HG02840 (cell line): ENCODE data around the gene GATA2.

ENCODE experiments used
- ATAC-seq: cut with Tn5 transposase; IDR thresholded peaks from one replicate; pipeline ENCODE4 v1.9.1; 2021; ENCODE audit warnings: mild to moderate bottlenecking, moderate library complexity, moderate number of reproducible peaks; ENCODE audit not compliant: unreplicated experiment, low FRiP score

Gene GATA2

DNA sequence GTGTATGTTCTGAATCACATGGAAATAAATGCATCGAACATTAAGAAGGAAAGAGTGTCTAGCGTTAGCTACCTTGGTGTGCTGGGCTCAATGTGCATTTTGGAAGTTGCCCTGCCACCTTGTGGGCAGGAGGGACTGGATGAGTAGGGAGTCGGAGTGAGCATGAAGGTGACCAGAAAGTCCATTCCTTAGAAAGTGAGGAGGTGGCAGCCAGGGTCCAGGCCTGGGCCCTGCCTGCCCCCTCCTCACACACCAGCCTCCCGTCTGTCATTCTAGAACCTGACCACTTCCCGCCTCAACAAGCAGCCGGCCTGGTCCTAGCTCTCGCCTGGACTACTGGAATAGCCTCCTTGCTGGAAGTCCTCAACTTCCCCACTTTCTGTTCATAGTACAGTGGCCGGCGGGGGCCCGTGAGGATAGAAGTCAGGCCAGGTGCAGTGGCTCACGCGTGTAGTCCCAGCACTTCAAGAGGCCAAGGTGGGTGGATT is 10.2 kb upstream of the GATA2 start:
- no peak for ATAC-seq

DNA sequence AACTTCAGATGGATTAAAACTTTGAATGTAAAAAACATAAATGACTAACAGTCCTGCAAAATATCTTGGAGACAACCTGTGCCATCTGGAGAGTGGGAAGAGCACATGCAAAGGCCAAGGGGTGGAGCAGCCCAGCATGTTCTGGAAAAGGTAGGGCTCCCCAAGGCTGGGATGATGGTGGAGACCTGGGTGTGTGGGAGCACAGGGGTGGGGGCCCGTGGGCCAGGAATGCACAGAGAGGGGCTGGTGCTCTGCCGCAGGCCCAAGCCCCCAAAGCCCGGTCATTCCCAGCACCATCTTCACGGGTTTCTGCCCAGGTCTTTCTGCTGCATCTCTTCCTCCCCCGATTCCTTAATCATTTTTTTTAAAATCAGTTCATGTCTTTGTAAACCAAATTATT is 9.7 kb upstream of the GATA2 start:
- ATAC-seq: no peak

DNA sequence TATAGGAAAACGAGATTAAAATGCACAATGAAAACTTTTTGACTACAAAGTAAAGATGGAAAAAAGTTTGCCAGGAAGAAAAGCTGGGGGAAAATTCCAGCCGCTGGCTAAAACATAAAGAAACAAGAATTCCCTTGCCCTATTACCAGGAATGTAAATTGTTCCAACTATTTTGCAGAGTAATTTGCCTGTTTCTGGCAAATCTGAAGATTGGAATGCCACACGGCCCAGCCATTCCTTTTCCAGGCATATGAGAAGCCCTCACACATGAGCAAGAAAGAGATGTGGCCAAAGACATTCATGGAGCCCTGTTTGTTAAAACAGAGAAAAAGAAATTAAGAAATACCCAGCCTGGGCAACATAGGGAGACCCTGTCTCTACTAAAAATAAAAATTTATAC is 8.4 kb upstream of the GATA2 start:
- no peak for ATAC-seq

DNA sequence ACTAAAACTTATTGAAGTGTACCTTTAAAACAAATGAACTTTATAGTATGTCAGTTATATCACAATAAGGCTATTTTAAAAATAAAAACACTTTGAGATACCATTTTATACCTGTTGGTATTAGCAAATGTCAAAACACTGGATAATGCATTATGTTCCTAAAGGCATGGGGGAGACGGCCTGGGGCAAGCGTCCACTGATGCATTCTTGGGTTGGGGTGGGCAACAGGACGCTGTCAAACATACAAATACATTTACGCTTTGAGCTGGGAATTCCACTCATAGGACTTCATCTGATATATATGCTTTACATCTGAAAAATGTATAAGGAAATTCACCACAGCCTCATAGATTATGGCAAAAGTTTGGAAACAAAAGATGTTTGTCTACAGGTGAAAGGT is 7.6 kb upstream of the GATA2 start:
- no peak for ATAC-seq

DNA sequence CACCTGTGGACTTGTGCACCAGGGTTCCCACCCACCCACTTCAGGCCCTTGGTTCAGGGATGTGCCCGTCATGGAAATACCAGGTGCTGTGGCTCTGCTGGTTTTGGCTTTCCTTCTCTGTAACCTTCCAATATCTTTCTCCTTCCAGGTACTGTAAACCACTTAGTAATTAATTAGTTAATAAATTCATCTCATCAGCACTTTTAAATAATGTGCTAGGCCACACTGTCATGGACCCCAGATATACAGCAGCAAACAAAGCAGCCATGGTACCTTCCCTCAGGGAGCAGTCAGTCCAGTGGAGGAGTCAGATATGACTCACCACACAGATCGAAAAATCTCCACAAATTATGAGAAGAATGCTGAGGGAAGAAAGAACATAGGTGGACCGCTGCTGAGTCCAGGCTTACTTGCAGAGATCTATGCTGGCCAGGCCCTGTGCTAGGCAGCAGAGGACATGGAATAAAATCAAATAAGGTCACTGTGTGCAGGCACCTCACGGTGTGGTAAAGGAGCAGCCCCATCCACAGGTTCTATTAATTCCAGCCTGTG is 6.8 kb upstream of the GATA2 start:
- no peak for ATAC-seq

DNA sequence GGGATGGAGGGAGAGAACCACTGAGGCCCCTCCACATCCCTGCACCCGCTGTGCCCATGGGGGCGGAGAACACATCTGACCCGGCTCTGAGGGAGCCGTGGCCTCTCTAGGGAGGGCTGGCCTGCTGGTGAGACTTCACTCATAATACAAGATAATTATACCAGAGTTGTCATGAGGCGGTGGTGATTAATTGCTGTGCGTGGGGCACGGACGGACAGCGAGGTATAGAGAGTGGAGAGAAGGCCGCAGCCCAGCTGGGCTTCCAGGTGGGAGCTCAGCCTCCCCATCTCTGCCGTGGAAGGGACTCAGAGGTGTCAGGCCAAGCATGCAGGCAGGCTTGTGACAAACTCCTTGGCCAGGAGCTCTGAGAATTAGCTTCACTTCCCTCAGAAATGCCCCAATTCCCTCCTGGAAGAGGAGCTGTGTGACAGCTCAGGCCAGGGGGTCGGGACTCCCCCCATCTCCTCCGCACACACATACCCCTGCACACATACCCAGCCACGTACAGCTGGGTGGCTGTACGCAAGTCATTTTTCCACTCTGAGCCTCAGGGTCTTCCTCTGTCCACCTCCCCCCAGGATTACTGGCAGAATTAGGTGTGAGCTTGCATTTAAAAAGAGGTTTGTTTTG is 6.0 kb upstream of the GATA2 start:
- ATAC-seq: no peak

DNA sequence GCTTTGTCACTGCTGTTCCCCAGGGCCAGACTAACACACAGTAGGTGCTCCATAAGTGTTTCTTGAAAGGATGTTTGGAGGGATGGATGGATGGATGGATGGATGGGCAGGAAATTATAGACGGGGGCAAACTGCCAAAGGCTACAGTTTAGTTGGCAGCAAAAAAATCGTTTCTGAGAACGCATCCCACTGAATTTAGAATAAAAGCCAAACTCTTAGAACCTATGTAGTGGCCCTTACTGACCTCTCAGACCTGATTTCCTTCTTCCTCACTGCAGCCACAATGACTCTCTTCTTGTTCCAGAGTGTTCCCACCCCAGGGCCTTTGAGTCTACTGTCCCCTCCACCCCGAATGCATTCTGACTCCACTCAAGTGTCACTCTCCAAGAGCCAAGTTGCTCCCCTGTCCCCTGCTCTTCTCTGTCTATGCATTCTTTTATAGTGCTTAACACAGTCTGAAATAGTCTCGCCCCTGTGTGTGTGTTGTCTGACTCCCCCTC is 5.2 kb upstream of the GATA2 start:
- no peak for ATAC-seq

DNA sequence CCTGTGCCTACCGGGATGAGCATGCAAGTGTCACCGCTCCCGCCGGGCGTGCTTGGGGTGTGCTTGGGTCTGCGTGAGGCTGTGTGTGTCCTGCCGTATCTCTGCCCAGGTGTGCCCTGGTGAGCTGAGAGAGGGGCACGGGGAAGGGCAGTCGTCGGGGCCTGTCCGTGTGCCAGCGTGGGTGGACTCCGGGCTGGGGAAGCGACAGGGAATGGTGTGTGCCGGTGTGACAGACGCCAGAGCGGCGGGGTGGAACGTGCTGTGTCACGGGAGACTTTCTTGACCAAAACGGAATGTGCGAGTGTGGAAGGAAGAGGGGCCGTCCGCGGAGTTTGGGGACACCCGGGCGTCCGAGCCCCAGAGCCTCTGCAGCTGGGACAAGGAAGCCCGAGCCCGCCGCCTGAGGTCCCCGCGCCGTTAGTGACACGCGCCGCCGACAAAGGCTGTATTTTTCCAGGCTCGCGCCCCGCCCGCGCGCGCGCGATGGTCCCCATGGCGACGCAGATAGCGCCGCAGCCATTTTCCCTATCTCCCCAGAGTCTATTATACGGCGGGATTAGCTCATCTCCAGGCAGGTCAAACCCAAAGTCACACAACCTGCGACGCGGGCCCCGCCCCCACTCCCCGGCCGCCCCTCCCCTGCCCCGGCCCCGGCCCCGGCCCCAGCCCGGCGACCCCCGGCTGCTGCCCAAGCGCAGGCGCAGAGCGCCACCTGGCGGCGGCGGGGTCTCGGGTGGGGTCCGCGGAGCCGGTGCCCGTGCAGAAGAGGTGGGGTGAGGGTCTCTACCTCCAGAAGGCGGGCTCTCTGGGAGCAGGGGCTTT is 4.5 kb upstream of the GATA2 start:
- ATAC-seq: no peak

DNA sequence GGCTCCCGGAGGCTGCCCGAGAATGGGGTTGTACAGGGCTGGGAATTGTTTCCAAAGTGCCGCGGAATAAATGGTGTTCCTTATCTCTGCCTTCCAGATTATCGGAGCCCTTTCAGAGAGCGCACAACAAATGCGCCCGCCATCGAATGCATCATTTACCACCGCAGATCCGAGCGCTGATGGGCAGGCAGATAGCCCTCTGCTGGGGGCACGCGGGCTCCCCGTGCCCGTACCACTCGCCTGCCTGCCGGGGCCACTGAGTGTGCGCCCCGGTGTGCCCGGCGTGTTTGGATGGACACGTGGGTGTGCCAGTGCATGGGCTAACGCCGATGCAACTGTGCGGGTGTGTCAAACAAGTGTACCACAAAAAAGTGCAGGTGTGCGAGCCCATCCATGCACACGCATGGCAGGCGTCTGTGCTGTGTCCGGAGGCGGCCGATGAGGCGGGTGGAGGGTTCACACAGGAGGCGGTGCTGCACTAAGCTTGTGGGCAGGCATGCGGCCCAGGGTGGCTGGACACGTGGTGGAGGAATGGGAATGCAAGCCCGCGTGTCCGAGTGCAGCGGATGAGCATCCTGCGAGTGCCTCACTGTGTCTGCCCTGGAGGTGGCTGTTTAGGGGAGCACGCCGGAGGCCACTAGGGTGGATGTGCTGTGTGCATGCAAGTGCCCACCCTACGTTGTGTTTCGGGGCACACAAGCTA is 3.8 kb upstream of the GATA2 start:
- no peak for ATAC-seq

DNA sequence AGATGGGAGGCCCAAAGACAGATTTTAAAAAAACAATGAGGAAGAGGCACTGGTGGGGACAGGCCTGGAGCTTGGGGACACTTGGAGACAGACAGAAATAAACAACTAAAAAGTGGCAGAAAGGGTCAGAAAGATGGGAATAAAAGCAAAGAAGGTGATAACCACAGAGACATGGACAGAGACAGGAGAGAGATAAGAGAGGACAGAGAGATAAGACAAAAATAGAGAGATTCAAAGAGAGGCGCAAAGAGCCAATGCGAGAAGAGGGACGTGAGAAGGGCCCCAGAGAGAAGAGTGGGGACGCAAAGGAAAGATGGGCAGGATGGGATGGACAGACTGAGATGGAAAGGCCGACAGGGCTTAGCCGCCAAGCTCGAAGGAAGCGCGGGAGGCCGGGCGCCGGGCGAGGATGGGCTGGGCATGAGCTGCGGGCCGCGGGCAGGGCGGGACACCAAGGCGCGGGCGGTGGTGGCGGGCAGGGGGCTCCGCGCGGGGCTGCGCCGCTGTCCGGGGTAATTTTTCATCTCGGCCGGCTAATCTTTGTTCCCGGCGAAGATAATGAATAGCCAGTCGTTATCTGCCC is 3.1 kb upstream of the GATA2 start:
- no peak for ATAC-seq

DNA sequence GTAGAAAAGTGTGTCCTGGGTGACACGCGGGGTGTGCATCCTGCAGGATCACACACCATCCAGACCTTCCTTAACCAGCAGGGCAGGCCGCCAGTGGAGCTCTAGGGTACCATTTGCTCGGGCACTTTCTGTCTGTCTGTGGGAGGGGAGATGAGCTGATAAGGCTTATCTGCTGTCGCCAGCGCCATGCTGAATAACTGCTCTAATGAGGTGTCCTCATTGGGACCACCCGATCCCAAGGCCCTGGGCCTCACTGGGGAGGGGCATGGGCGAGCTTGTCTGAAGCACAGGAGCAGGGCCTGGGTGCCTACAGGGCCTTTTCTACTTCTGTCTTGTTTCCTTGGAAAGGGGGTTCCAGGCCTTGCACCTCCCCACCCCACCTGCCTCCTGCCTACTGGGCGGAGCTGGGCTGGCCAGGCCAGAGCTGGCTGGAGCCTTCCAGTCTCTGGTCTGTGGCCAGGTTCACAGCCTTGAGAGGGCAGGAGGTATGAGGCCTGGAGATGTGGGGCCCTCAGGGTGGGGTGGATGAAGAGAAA is 2.5 kb upstream of the GATA2 start:
- ATAC-seq: no peak

DNA sequence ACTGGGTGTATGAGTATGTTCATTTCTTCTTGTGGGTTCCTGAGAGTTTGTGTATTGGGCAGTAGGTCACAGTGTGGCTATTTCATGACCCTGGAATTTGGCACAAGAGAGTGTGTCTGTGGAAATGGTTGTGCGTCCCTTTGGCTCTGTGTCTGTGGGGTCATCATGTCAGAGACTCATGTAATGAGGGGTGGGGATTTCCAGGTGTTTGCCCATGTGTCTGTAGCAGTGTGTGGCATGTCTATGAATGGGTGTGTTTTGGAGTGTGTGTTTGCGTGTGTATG is 1.3 kb upstream of the GATA2 start:
- no peak for ATAC-seq

DNA sequence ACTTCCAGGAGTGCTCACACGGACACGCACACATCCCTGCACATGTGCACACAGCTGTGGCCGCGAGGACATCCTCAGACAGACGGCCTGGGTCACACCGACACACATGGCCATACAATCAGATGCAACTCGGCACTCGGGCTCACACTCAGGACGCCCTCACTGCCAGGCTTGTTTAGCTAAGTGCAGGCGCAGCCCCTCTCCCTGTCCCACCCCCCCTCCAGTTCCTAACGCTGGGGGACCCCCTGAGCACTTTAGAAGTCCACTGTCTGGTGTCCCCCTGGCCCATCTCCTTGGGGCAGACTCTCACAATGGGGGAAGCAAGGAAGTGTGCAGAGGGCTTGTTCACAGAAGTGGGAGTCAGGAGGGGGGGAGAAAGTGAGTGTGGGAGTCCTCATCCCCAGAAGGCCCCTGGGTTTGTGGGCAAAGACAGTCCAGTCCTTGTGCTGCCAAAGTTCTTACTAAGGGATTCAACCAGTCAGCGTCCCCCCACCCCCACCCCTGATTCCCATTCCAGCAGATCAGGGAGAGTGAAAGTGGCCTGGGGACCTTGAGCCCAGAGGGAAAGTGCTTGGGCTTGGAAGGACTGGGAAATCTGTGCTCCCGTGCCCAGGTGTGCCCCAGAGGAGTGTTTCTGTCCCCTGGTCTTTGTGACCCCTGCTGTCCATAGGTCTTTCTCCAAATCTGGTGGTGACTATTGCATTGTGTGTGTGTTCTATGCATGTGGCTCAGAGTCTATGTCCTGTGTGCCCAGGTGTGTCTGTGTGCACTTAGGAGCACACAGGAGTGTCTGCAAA is 767 bp upstream of the GATA2 start:
- ATAC-seq: no peak

DNA sequence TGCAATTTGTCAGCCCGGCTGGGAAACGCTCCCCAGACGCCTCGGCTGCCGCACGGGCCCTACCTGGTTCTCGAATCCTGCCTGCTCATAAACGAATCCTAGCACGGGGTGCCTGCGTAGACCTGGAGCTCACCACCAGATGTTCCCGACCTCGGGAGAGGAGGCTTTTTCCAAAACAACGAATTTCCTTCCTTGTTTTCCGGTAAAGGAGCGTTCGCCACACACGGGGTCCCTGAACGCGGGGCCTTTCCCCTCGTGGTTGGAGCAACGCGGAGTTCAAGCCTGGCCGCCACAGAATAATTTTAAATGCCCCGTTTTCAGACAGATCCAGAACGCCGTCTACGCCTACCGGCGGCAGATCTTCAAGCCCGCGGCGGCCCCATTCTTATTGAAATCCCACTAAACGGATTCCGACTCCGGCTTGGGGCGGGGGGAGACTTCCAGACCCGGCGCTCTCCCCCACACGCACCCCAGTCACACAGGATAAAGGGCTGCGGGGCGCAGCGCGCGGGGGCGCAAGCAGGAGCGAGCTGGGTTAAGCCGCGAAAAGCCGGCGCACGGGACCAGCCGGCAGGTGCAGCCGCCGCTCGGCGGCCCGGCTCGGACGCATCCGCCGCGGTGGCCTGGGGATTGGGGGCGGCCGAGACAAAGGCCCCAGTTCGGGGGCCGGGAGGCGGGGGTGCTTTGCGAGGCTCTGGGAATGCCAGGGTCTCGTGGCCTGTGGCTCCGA is 895 bp downstream of the GATA2 start:
- ATAC-seq: no peak

DNA sequence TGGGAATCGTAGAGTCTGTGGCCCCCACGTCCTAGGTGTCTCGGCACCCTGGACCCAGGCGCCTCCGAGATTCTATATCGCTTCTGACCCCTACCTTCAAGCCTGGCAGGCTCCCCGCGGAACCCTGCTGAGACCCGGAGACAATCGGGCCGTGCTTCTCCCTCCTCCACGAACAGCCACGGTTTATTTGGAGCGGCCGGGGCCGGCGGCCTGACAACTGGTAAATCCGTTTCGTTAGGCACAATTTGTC is 1.4 kb downstream of the GATA2 start:
- no peak for ATAC-seq

DNA sequence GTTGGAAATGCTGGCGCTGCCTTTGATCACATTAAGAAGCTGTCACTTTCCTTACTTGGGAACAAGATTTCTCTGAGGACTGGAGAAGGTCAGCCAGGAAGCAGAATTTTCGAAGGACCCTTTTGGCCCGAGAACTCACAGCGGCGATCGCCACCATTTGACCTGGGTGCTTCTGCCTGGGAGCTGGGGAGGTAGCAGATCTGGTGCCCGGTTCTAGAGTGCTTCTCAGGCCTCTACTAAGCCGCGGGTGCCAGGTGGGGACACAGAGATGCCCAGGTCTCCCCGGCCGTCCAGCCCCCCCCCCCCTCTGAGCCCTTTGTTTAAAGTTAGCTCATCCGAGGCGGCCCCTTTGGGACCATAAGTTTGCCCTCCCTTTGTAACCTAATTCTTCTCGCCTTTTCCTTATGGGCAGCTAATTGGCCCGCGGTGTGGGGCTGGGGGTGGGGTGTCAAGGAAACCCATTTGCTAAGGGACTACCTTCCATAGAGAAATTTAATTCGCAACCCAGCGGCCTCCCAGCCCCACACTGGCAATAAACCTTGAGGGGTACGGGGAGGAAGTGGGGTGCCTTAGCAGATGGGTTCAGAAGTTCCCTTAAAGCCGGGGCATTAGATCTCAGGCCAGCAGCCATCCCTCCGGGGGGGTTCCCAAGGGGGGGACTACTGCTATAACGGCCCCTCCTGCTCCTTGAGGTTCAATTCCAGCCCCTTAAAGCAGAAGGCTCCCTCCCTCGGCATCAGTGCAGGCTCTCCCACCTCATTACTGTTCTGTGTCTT is 1.9 kb downstream of the GATA2 start:
- no peak for ATAC-seq

DNA sequence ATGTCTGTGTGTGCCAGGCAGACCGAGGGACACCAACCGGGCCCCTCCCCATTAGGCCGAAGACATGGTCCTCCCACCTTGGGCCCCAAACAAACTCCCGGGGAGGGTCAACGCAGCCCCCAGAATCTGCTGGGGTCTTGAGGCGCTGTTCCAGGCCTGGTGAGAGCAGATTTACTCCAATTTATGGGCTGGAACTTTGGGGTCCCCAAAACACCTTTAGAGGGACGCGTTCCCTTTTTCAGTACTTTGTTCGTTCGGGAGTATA is 2.4 kb downstream of the GATA2 start:
- ATAC-seq: no peak

DNA sequence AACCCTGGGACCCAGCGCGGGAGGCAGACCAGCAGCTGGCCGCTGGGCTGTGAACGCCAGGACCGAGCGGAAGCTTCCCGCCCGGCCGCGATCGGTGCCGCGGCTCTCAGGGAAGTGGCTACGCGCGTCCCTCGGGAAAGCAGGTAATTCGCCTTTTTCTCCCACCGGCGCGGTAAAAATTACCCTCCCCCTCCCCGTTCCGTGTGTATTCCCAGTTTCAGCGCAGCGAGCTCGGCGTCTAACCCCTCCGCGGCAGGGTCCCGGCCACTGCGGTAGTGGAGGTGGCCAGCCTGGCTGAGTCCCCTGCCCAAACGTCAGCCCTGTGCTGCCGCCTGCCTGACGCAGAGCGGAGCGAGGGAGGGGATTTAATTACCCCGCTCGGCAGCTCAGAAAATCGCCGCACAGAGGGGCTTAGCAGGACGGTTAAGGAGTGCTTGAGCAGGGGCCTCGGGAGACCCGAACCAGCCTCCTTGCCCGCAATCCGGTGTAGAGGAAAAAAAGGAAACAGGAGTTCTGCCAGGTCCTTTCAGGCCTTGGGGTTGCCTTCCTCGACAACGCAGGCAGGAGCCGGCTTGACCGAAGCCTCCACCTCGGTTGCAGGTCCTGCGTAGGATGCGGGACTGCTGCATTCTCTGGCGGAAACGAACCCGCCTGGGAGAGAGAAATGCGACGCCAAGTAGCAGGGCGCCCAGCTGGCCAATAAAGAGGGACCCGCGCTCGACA is 2.9 kb downstream of the GATA2 start:
- ATAC-seq: no peak

DNA sequence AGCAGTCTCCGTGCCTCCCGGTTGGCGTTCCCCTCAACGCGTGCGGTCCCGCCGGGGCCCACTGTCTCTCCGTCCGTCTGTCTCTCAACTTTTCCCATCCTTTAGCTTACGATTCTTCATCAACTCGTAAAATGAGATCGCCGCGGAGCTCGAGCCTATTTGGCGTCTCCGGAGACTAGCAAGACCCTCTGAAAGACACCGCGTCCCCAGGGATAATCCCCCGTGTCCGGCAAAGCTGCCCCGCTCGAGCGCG is 3.4 kb downstream of the GATA2 start:
- no peak for ATAC-seq
